Measurements from ENCODE around the gene MYCN.
"Not testable (repeated sequence)": the region's sequence is repeated elsewhere in the genome, so short reads cannot be mapped to it uniquely, and the experiment has no call there.

The MYCN gene
- total RNA-seq = 0 reads per million in 2 experiments

- DNase-seq (ENCODE audit: low read depth) = no peak
Observed at GRCh38 chr2:15939854-15940660, at the start of gene MYCN. TSS of gene MYCN (plus strand) at chr2:15940550. CDS start at chr2:15942065, 1,515 bp downstream.

- DNase-seq (ENCODE audit: low read depth) = no peak
Observed at GRCh38 chr2:15890936-15891905, 49.1 kb upstream of the MYCN start.

- DNase-seq (ENCODE audit: low read depth) = no peak
Observed at GRCh38 chr2:15892151-15892880, 48.0 kb upstream of the MYCN start.

DNA sequence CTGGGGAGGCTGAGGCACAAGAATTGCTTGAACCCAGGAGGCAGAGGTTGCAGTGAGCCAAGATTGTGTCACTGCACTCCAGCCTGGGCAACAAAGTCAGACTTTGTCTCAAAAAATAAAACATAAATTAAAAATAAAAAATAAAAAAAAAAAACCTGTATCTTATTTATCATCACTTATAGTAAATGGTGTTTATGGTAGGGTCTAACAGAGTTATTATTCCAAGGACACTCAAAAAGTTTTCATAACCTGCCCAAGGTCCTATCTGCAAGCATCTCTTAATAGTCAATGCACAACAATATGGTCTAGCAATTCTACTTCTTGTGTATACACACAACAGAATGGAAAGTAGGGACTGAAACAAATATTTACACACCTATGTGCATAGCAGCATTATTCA, 47.3 kb upstream of the MYCN start:
- no peak for DNase-seq (ENCODE audit: low read depth)

GRCh38 chr2:15893689-15894480, 46.5 kb upstream of the MYCN start:
- no peak for DNase-seq (ENCODE audit: low read depth)

- no peak for DNase-seq (ENCODE audit: low read depth)
Observed at GRCh38 chr2:15894481-15895144, 45.7 kb upstream of the MYCN start.

DNA sequence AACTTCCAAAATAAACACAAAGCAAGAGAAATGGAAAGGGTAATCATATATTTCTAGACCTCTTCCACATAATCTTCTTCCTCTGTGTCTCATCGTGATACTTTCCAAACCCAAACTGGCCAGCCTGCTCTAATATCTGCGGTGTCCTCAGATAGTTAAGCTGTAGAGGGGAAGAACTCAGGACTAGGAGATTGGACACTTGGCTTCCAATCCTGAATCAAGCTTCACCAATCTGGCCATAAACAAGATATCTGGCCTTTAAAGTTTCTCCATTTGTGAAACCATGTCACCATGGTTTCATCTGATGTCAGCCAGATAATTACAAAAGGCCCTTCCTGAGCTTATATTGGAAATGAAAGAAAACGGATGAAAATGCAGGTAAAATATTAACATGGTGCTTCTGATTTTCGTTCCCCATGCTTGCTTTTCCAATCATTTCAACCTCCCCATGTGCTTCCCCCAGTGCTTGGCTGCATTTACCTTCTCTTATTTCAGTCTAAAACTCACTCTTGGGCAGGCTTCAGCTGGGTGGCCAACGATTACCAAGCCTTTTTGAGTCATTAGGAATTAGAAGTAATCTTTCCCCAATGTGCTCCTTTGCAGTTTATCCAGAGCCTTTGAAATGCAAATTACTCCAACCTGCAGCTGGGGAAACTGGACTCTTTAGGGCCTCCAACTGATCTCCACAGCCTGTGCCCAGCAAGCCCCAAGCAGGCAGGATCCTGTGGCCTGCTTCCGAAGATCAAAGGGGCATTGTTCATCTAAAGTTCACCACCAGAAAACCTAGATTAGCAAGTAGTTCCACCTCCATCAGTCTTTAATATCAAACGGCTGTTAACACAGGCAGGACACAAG, 44.5 kb upstream of the MYCN start:
- no peak for DNase-seq (ENCODE audit: low read depth)

GRCh38 chr2:15896859-15897258, 43.5 kb upstream of the MYCN start:
- DNase-seq (ENCODE audit: low read depth) = no peak

GRCh38 chr2:15897431-15898098, 42.8 kb upstream of the MYCN start:
- DNase-seq (ENCODE audit: low read depth) = no peak

DNA sequence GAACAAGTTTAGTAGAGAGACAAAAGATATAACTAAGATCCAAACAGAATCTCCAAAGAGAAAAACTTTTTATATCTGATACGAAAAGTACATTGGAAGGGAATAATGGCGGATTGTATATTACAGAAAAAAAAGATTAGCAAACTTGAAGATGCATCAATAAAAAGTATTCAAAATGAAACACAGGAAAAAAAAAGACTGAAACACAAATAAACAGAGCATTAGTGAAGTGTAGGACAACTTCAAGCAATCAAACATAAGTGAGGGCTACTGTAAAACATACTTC, 41.1 kb upstream of the MYCN start:
- DNase-seq (ENCODE audit: low read depth) = no peak

- no peak for DNase-seq (ENCODE audit: low read depth)
Observed at GRCh38 chr2:15899751-15900493, 40.4 kb upstream of the MYCN start.

DNA sequence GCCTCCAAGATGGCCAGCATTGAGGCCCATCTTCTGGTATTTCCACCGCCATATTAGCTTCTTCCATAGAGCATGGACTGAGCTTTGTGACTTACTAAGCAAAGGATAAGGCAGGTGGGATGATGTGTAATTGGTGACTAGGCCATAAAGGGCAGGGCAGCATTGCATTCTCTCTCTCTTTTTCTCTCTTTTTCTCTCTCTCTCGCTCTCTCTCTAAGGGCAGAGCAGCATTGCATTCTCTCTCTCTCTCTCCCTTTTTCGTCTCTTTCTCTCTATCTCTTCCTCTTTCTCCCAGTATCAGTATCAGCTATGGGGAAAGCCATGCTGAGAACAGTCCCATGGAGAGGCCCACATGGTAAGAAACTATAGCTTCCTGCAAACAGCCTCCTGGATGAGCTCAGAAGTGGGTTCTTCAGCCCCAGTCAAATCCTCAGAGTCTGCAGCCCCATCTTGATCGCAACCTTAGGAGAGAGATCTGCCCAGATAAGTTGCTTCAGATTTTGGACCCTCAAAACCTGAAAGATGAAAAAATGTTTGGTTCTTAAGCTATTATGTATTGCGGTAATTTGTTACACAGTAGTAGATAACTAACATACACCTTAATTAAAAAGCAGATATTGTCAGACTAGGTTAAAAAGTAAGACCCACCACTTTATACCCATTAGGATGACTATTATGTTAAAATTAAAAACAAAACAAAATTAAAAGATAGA, 39.1 kb upstream of the MYCN start:
- DNase-seq (ENCODE audit: low read depth) = no peak

DNA sequence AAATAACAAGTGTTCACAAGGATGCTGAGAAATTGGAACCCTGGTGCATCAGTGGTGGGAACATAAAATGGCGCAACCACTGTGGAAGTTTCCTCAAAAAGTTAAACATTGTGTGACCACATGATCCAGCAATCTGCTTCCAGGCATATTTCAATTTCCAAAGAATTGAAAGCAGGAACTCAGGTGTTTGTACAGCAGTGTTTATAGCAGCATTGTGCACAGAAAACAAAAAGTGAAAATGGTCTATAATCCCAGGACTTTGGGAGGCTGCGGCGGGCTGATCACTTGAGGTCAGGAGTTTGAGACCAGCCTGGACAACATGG, 38.6 kb upstream of the MYCN start:
- no peak for DNase-seq (ENCODE audit: low read depth)

DNA sequence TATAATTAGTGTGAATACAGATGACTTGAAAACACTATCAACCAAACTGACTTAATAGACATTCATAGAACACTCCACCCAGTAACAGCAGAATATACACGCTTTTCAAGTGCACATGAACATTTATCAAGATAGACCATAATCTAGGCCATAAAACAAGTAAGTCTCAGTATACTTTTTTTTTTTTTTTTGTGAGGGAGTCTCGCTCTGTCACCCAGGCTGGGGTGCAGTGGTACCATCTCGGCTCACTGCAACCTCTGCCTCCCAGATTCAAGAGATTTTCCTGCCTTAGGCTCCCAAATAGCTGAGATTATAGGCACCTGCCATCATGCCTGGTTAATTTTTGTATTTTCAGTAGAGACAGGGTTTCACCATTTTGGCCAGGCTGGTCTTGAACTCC, 36.4 kb upstream of the MYCN start:
- not testable (repeated sequence) for DNase-seq (ENCODE audit: low read depth)

DNA sequence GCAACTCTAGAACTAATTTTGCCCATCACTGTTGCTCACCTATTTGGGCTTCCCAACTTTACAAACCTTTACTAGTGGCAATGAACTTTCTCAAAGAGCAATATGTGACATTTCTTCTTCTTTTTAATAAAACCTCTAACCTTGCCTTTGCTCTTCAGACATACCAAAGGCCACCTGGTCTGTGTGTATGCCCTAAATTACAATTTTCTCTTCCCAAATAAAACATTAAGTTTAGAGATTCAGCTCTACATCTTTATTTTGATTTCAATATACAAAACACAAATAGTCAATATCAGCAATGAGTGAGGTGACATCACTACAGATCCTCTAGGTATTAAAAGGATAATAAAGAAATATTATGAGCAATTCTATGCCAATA, 35.1 kb upstream of the MYCN start:
- no peak for DNase-seq (ENCODE audit: low read depth)

- DNase-seq (ENCODE audit: low read depth) = no peak
Observed at GRCh38 chr2:15905986-15906491, 34.3 kb upstream of the MYCN start.

GRCh38 chr2:15906778-15907177, 33.6 kb upstream of the MYCN start:
- DNase-seq (ENCODE audit: low read depth) = no peak

Data from T follicular helper cell (primary cell).